Measurements from ENCODE around the gene SLBP. TPM values are rescaled to one million over a fixed set of nuclear protein-coding genes. Genes with fewer than 3 reads are reported as not detected.

Gene SLBP
- total and polyA plus RNA-seq, 2 of the 8 experiments (the other 6 are each of a cell fraction or from before 2014, with no cell fraction given): 44.1 to 49.0 TPM

- TF ChIP-seq SIN3A (conservative IDR thresholded peaks at IDR 0.05 in 1 of 2, IDR thresholded peaks at IDR 0.05 in 1 of 2; ENCODE audit: low read depth in 1 of 2, low read length in 2 of 2): no peak
- TF ChIP-seq RBBP5 (IDR thresholded peaks at IDR 0.05; ENCODE audit: borderline replicate concordance, low read depth, low read length): no peak
- TF ChIP-seq SUZ12 (IDR thresholded peaks at IDR 0.05; ENCODE audit: low read length): no peak
- no peak for TF ChIP-seq CEBPB (IDR thresholded peaks at IDR 0.05; ENCODE audit: low read depth, low read length)
- no peak for TF ChIP-seq SP2 (IDR thresholded peaks at IDR 0.05; ENCODE audit: low read length)
Measured at GRCh38 chr4:1753294-1753696, 41.2 kb upstream of the SLBP start (continued).

Measured in H1 (cell line).